HG02678 (cell line): ENCODE results near the gene HIVEP2.

Source experiments
- ATAC-seq: cut with Tn5 transposase; IDR thresholded peaks from one replicate; pipeline ENCODE4 v1.9.1; 2021; ENCODE audit warnings: mild to moderate bottlenecking, moderate library complexity; ENCODE audit not compliant: unreplicated experiment

HIVEP2 gene

GRCh38 chr6:142925575-142926110, 19.3 kb downstream of the HIVEP2 start:
- ATAC-seq = no peak

DNA sequence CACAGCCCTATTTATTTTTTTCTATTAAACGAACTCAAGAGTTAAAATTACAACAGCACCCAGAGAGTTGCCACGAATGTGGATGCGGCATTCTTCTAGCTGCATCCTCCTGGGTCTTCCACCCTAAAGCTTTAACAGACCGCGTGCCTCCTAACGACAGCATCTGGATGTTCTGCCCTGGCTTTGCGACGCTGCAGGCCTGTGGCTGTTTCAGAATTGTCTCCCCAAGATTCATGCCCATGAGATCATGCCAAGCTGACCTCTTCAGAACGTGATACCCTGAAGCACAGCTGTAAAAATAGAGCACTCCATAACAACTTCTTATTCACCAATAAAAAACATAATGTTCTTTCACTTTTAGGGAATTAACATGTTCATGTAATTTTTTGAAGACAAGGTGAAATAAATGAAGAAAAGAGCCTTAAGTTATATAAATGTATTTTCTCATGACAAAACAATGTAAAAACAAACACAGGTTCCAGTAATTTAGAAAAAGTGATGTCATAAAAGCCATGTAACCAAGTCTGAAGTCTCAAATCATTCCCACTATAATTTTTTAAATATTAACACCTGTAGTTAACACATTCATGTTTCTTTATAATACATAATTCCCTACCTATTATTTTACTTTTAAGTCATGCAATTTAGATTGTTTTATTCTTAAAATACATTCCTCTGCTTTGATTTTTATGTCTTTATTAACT, 26.5 kb downstream of the HIVEP2 start:
- ATAC-seq = no peak

- ATAC-seq = no peak
Measured at GRCh38 chr6:142916881-142917280, 28.1 kb downstream of the HIVEP2 start.

DNA sequence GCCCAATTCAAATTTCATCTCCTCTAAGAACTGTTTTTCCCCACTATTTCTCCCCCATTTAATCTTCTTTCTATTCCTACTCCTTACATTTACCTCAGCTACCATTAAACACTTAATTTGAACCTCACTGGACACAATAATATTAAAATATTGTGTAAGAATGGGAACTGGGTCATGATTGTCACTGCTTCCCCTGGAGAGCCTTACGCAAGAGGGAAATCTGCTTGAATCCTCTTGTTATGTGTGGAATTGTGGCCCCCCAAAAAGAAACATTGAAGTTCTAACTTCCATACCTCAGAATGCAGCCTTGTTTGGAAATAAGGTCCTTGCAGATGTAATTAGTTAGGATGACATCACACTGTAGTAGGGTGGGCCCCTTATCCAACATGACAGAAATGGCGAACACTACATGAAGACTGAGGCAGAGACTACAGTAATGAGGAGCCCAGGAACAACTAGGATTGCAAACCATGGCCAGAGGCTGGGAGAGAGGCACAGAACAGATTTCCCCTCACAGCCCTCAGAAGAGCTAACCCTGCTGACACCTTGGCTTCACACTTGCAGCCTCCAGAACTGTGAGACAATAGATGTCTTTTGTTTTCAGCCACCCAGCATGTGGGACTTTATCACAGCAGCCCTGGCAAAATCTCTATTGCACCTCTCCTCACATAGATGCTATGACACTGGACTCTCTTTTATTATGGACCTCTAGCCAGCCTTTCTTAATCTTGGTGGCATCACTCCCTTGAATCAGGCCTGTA, 29.9 kb downstream of the HIVEP2 start:
- no peak for ATAC-seq

- no peak for ATAC-seq
Measured at GRCh38 chr6:142914369-142914768, 30.6 kb downstream of the HIVEP2 start.

- ATAC-seq = peak; percentile 92
Measured at GRCh38 chr6:142913511-142914047, 31.4 kb downstream of the HIVEP2 start.

GRCh38 chr6:142913036-142913510, 31.9 kb downstream of the HIVEP2 start:
- ATAC-seq = peak; percentile 69

DNA sequence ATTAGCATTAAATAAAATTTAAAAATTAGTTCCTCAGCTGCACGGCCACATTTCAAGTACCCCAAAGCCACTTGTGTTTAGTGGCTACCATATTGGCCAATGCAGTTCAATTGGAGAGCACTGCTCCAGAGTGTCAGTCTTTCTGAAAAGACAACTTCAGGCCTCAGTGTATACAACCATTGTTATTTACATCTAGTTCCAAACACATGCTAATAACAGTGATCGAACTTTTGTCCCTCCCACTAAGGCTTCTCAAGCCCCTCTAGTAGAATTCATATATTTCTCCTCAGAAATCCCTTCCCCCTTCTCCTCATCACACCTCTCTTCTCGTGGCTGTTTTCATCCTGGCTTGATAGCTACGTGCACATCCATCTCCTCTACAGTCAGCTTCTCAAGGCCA, 32.9 kb downstream of the HIVEP2 start:
- no peak for ATAC-seq

DNA sequence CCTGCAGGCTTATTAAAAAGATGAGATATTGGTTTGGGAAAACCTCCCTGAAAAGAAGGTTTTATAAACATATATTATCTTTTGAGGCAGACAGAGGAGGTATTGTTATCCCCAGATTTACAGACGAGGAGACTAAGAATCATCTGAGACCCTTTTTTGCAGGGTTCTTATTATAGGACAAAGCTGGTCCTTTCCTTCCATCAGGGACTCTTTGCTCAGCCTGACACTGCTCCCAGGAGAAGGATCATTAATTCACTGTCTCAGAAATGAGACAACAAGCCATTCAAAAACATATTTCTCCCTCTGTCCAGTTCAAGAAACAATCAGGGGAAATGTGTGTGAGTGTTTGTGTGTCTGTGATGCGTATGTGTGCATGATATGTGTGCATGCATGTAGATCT, 33.5 kb downstream of the HIVEP2 start:
- ATAC-seq = no peak

GRCh38 chr6:142909686-142910085, 35.3 kb downstream of the HIVEP2 start:
- ATAC-seq = no peak

GRCh38 chr6:142908235-142908634, 36.7 kb downstream of the HIVEP2 start:
- ATAC-seq = no peak

DNA sequence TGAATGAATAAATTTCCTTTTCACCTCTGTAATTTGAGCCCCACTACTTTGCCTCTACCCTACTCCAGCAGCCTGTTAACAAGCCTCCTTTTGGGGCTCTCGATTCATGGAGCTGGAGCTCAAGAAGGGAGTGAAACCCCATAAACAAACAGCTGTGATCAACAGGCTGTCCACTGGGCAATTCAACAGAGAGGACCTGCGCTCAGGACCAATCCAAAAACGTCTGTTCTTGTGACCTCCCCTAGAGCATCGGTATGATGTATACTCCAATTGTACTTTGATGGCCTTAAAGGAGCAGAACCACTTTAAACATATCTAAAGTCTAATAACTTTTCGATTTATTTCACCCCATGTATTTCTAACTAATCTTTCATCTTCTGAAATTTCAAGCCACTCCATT, 37.4 kb downstream of the HIVEP2 start:
- ATAC-seq = no peak

DNA sequence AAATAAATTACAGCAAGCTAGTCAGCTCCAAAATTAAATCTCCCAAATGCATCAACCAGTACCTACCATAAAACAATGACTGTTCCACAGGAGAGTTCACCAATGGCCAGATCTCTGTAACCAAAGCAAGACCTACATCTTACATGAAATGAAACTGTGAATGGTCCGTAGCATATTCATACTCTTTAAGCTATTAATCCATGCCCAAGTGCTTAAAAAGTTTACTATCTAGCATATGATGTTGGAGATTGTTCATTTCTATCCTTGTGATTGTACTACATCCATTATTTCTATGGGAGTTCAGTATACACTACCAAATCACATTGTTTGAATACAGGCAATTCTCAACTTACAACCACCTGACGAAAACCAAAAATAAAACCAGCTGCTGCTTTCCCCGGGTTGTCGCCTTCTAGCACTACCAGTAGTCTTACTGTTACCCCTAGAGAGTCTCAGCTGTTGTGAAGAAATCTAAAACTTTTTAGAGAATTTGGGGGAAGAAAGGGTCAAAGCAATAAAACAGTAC, 38.0 kb downstream of the HIVEP2 start:
- ATAC-seq = peak; percentile 66

- ATAC-seq = no peak
Measured at GRCh38 chr6:142903812-142904211, 41.2 kb downstream of the HIVEP2 start.

DNA sequence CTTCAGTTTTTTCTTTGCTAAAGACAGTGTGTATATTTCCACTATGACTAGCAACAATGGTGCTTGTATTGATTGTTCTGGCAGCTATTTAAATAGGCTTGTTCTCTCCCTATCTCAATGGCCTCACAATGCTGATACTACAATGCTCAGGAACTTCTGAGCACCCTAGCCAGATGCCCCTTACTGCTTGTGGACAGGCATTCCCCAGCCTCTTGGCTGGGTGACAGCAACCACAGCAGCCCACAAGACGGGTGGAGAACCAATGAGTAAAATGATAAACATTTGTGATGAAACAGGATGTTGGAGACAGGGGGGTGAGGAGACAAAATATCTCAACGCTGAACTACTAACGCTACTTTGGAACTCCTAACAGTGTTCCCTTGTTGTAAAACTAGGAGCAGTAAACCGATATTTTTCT, 42.3 kb downstream of the HIVEP2 start:
- ATAC-seq = peak; percentile 81

DNA sequence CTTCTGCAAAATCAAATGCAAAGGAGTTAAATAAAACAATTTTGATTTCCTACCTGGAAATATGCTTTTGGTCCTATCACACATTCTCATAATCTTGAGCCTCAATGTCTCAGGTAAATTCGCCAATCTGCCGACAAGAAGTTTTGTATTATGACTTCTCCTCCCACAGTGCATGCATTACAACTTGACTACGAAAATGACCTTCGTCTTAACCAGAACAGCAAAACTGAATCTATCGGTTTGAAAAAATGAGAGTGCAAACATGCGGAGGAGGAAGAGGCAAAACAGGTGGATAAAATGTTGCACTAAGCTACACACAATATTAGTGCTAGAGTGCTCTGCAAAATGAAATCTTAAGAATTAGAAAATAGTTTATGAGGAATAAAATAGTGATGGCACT, 43.4 kb downstream of the HIVEP2 start:
- ATAC-seq = no peak

DNA sequence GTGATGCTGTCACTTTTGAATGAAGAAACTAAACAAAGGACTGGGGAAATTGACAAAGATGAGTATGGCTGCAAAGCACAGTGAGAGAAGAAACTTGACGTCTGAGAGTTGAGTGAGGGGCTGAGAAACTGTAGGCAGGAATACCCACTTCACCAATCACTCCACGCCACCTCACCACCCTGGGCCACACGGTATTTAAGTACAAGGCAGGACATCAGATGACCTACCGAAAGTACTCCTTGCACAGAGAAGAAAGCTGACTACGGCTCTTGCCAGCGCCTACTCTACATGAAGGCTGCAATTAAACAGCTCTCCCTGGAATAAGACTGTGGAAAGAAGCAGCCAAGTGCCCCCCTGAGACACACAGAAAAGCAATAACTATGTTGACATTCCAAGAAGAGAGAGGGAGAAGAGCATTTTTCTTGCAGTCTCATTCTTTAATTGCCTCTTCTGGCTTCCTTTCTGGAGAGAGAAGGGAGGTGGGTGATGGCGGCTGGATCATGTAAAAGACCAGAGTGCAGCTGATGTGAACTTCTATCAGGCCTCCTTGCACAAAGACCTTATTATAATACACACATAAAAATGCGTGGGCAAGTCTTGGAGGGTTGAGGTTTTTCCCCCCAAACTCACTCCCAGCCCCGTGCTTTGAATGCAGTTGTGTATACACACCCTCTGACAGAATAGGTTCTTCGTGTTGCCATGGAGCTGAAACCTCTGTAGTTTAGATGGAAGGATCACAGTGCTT, 44.6 kb downstream of the HIVEP2 start:
- ATAC-seq = no peak

GRCh38 chr6:142898927-142899895, 45.8 kb downstream of the HIVEP2 start:
- no peak for ATAC-seq

DNA sequence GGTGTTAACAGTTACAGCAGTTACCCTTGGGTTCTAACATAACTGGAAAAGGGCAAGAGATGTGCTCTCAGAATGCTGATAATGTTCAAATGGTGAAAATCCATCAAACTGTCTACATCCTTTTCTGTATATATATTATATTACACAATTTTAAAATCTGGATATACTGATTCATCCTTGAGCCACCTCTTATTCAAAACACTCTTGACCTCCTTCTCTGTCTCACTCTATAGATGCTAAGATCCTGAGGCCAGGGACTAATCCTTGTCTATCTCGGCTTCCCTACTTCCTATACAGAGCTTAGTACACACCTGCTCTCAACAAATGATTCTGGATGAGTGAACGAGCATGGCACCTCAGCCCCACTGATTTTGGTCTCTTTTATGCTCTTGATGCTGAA, 47.3 kb downstream of the HIVEP2 start:
- no peak for ATAC-seq

- ATAC-seq = no peak
Measured at GRCh38 chr6:142896732-142897131, 48.2 kb downstream of the HIVEP2 start.
